T47D (cell line): ENCODE measurements around the gene ERN2.
A peak's percentile ranks its signal among the peaks of the same experiment; 100 is the strongest.

ENCODE experiments used
- DNase-seq, 2 experiments: peaks; one replicate each; pipeline versions ENCODE4 v3.0.0 to v3.0.0-alpha.2; 2011 to 2012; ENCODE audit warnings: low read depth in 1 of 2, low spot score in 1 of 2
- JUND ChIP-seq: IDR thresholded peaks from 2 replicates; pipeline ENCODE4 v1.6.1; 2012; ENCODE audit warnings: low read depth
- in situ Hi-C: cut with HindIII; loops from 2 replicates; pipeline ENCODE4 v1.10.0; 2016; ENCODE audit warnings: low sequenced_read_pairs, low pct_unique_long_range_greater_than_20kb

Gene ERN2

GRCh38 chr16:23691483-23692189, 21.4 kb downstream of the ERN2 start:
- peak in 1 of 2 experiments; percentile 52 for DNase-seq
- no peak for TF ChIP-seq JUND
- in situ Hi-C loops = no loop called here

GRCh38 chr16:23690771-23691482, 22.1 kb downstream of the ERN2 start:
- in situ Hi-C loops = no loop called here
- no peak for TF ChIP-seq JUND
- DNase-seq = no peak

DNA sequence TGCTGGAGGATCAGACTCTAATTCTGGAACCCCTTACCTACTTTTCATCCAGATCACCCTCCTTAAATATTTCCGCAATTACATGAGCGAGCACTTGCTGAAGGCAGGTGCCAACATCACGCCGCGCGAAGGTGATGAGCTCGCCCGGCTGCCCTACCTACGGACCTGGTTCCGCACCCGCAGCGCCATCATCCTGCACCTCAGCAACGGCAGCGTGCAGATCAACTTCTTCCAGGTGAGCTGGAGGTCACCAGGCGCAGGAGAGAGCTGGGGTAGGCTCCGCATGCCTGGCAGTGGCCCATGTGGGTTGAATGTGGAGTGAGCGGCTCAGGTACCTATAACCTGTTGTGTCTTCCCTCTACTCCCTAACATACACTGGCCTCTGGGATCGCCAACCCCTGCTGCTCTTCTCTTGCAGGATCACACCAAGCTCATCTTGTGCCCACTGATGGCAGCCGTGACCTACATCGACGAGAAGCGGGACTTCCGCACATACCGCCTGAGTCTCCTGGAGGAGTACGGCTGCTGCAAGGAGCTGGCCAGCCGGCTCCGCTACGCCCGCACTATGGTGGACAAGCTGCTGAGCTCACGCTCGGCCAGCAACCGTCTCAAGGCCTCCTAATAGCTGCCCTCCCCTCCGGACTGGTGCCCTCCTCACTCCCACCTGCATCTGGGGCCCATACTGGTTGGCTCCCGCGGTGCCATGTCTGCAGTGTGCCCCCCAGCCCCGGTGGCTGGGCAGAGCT, 23.4 kb downstream of the ERN2 start:
- in situ Hi-C loops = no loop called here
- no peak for TF ChIP-seq JUND
- no peak for DNase-seq

GRCh38 chr16:23687034-23687808, 25.8 kb downstream of the ERN2 start:
- in situ Hi-C loops = no loop called here
- TF ChIP-seq JUND = no peak
- no peak for DNase-seq

GRCh38 chr16:23683487-23683886, 29.5 kb downstream of the ERN2 start:
- no peak for DNase-seq
- no peak for TF ChIP-seq JUND
- in situ Hi-C loops = no loop called here

DNA sequence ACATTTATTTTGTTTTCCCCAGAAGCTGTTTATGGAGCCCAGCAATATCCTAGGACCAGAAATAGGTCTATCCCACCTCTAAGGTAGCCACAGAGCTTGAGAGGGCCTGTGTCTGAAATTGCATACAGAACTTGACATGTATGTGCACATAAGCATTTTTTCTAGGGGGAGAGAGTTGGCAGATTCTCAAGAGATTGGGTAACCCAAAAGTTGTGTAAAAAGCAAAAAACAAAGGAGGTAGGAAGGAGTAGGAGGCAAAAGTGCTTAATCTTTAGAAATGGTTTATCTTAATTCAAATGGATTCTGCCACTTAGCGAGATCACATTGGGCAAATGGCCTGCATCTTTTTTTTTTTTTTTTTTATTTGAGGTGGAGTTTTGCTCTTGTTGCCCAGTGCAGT, 30.8 kb downstream of the ERN2 start:
- in situ Hi-C loops = no loop called here
- no peak for TF ChIP-seq JUND
- no peak for DNase-seq

DNA sequence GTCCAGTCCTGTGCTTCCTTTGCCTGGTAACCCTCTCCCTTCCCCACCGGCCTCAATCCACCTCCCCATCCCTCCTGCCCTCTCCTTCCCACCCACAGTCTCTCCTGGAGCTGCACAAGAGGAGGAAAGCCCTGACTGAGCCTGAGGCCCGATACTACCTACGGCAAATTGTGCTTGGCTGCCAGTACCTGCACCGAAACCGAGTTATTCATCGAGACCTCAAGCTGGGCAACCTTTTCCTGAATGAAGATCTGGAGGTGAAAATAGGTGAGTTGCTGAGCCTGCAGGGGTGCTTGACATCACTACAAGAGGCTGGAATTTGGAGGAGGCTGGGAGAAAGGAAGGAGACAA, 33.1 kb downstream of the ERN2 start:
- in situ Hi-C loops = no loop called here
- TF ChIP-seq JUND = no peak
- no peak for DNase-seq

- no peak for TF ChIP-seq JUND
- DNase-seq = peak in 1 of 2 experiments; percentile 23
- in situ Hi-C loops = no loop called here
Observed at GRCh38 chr16:23679274-23679985, 33.6 kb downstream of the ERN2 start.

GRCh38 chr16:23678430-23679273, 34.4 kb downstream of the ERN2 start, which contains the start of gene PLK1:
PLK1 (plus strand) TSS chr16:23678889; CDS start chr16:23678933, 44 bp downstream.
- in situ Hi-C loops = no loop called here
- DNase-seq = peak; percentile 95 to 97
- no peak for TF ChIP-seq JUND

- DNase-seq = no peak
- TF ChIP-seq JUND = no peak
- in situ Hi-C loops = no loop called here
Observed at GRCh38 chr16:23676924-23677480, 36.0 kb downstream of the ERN2 start.

DNA sequence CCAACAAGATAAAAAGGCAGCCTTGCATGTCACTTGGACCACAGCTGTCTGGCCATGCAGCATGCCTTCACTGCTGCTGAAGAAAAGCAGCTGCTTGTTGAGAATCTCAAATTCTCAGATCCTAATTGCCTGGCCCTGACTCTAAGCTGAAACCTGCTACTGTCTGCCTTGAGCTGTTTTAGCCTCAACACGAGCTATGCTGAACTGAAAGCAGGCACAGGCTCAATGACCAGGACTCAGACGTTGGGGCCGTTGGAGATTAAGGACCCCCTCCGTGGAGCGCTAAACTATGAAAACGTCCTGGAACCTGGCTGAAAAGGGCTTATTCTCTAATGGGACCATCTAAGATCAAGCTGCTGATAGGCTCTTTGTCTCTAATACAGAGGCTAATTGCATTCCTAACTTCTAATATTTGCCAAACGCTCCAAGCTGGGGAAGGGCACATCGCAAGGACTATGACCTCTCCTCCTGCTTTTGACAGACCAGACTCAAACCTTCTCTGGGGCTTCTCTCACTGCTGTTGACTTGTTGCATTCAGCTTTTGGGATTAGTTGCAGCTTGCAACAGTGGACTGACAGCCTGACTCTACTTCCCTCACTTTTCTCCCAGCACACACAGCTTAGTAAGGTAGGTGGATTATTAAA, 38.9 kb downstream of the ERN2 start:
- in situ Hi-C loops = no loop called here
- no peak for DNase-seq
- TF ChIP-seq JUND = no peak
